HUES6 (cell line): ENCODE measurements around the gene SPATS2L.
A peak's percentile ranks its signal among the peaks of the same experiment; 100 is the strongest.

Experiments
- H3K27ac ChIP-seq: 2 replicates; pipeline ENCODE4 v1.7.0; 2013; ENCODE audit warnings: low read depth, mild to moderate bottlenecking, low read length, inconsistent platforms
- H3K27me3 ChIP-seq: 2 replicates; pipeline ENCODE4 v1.6.1; 2013; ENCODE audit warnings: low read length; ENCODE audit not compliant: control insufficient read depth, insufficient read depth
- H3K36me3 ChIP-seq: 2 replicates; pipeline ENCODE4 v1.6.1; 2013; ENCODE audit warnings: low read length; ENCODE audit not compliant: control insufficient read depth, insufficient read depth
- H3K4me1 ChIP-seq: 2 replicates; pipeline ENCODE4 v1.6.1; 2013; ENCODE audit warnings: low read length; ENCODE audit not compliant: control insufficient read depth, insufficient read depth
- H3K4me3 ChIP-seq: 2 replicates; pipeline ENCODE4 v1.5.1; 2013; ENCODE audit warnings: low read depth, low read length
- H3K9ac ChIP-seq: one replicate; pipeline ENCODE4 v1.6.1; 2013; ENCODE audit warnings: mild to moderate bottlenecking, low read length
- H3K9me3 ChIP-seq: 2 replicates; pipeline ENCODE4 v1.6.1; 2013; ENCODE audit warnings: low read depth, low read length; ENCODE audit not compliant: control insufficient read depth, insufficient read depth

The SPATS2L gene

DNA sequence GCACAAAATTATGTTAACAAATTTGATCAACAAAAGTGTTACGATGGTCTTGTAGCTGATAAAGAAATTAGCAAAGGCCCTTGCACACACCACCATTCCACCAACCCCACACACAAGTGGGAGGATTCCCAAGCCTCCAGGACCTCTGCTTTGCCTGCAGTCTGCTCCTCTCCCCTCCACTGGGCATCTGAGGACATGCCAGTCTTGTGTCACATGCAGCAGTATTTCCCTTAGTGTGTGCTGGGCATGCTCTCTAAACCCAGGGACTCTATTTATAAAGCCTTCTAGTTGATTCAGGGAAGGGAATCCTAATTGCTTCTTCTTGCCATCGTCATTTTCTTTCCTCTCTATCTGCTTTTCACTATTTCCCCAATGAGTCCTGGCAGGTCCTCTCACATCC, 150.1 kb downstream of the SPATS2L start:
- H3K4me3 ChIP-seq: no peak overlapping the region
- H3K9me3 ChIP-seq: no peaks in the 10 kb centered on the region
- no peaks in the 10 kb centered on the region for H3K27me3 ChIP-seq
- peaks cover 14% of the 10 kb centered on the region; the same call in 1 of the 2 replicates for H3K4me1 ChIP-seq
- no peak overlapping the region for H3K9ac ChIP-seq
- peaks cover 42% of the 10 kb centered on the region for H3K36me3 ChIP-seq
- H3K27ac ChIP-seq: no peak overlapping the region

DNA sequence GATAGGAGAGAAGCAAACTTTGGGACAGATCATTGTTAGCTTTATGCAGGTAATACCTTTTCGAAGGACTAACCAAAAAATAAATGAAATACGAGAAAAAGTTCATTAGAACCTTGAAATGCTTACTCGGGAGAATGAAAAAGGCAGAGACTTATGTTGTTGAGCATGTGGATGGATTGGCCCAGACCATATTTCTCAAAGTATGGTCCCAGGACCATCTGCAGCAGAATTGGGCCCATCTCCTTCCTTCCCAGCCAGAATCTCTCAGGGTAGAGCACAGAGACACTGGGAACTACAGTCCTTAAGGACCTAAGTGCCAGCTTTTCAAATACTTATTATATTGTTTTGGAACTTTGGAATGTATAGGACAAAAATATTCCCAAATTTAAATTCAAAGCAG, 152.6 kb downstream of the SPATS2L start:
- Histone ChIP-seq H3K27me3 (no peaks in the 10 kb centered on the region), H3K27ac (no peak overlapping the region), H3K4me1 (peaks cover 3% of the 10 kb centered on the region; the same call in 1 of the 2 replicates), H3K9me3 (no peaks in the 10 kb centered on the region), H3K9ac (no peak overlapping the region), H3K36me3 (peaks cover 56% of the 10 kb centered on the region), H3K4me3 (no peak overlapping the region)

- H3K9me3 ChIP-seq: no peaks in the 10 kb centered on the region
- H3K4me1 ChIP-seq: no peaks in the 10 kb centered on the region
- H3K27ac ChIP-seq: no peak overlapping the region
- H3K27me3 ChIP-seq: no peaks in the 10 kb centered on the region
- no peak overlapping the region for H3K9ac ChIP-seq
- peaks cover 57% of the 10 kb centered on the region for H3K36me3 ChIP-seq
- H3K4me3 ChIP-seq: no peak overlapping the region
Observed at GRCh38 chr2:200461846-200462710, 155.6 kb downstream of the SPATS2L start.

- no peak overlapping the region for H3K27ac ChIP-seq
- H3K4me3 ChIP-seq: no peak overlapping the region
- H3K4me1 ChIP-seq: no peaks in the 10 kb centered on the region
- H3K9me3 ChIP-seq: no peaks in the 10 kb centered on the region
- H3K9ac ChIP-seq: no peak overlapping the region
- H3K36me3 ChIP-seq: peaks cover 65% of the 10 kb centered on the region
- no peaks in the 10 kb centered on the region for H3K27me3 ChIP-seq
Observed at GRCh38 chr2:200463452-200463851, 157.0 kb downstream of the SPATS2L start.

DNA sequence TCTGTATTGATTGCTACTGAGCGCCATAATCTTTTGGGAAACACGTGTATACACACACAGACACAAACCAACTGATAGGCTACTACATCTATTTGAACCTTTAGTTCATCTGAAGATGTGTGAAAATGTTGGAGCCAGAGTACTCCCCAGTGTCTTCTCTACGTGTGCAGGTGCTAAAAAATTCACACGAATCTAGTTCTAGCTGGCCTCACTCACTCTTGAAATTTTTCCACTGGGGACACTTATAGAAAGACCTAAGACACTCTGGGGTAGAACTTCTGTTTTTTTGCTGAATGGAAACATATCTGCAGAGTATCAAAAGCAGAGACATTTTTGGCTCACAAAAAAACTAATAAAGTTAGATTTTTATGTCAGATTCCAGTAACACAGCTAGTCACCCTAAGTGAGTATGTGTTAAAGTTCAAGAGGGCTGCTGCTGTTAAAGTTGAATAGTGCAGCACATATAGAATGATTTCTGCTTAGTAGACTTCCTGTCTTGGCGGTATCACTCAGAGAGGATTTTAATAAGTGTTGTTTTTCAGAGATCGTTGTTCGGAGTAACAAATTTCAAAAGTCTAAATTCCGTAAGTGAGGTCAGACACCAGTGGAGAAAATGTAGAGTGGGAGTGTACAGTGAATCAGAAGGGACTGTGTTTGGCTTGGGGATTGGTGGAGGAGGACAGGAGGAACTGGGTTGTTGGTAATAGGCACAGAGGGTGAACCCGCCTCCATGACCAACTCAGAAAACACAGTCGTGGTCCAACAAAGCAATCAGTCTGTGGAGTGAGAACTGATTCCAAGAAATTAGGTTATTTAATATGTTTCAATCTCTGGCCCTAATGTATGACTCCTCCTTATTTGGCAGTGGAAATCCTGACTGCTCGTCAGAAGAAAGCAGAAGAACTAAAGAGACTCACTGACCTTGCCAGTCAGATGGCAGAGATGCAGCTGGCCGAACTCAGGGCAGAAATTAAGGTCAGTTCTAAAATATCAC, 160.2 kb downstream of the SPATS2L start:
- no peak overlapping the region for H3K9ac ChIP-seq
- no peak overlapping the region for H3K4me3 ChIP-seq
- H3K27me3 ChIP-seq: no peaks in the 10 kb centered on the region
- no peak overlapping the region for H3K27ac ChIP-seq
- peaks cover 78% of the 10 kb centered on the region for H3K36me3 ChIP-seq
- peaks cover 7% of the 10 kb centered on the region; the same call in 1 of the 2 replicates for H3K4me1 ChIP-seq
- no peaks in the 10 kb centered on the region for H3K9me3 ChIP-seq

DNA sequence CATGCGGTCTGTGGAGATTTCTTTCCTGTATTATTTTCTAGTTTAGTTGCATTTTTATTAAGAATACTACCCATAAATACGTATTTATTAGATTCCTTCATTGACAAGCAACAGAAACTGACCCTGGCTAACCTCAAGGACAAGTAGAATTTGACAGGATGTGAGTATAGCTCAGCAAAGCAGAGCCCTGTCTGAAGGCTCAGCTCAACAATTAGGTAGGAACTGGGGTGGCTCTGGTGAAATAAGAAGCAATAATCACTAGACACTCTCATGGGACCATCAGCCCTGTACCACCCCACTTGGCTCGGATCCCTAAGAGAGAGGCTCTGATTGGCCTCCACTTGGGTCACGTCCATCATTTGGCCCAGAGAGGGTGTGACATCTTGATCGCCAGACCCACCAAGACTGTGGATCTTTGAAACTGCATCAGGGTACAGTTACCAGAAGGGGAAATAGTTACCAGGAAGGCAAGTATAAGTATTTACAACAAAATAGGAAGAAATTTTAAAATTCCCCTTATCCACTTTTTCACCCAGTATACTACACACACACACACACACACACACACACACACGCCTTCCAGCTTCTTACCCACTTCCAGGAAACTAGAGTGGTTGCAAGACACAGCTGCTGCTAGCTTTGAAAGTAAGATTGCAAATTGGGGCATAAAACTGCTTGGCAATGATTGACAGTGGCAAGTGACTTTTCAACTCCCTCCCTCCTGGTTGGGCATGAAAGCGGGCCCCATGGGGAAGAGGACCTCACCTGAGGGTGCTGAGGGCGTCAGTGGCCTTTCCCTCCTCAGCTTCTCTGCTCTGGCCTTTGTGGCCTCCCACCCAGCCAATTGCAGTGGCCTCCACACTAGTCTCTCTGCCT, 161.6 kb downstream of the SPATS2L start:
- Histone ChIP-seq H3K9me3 (no peaks in the 10 kb centered on the region), H3K9ac (no peak overlapping the region), H3K36me3 (peaks cover 81% of the 10 kb centered on the region), H3K27ac (0 out of 2 replicates have a peak overlapping the region, but pooled peaks have one; percentile 46), H3K4me1 (peaks cover 7% of the 10 kb centered on the region; the same call in 1 of the 2 replicates), H3K27me3 (no peaks in the 10 kb centered on the region), H3K4me3 (no peak overlapping the region)

DNA sequence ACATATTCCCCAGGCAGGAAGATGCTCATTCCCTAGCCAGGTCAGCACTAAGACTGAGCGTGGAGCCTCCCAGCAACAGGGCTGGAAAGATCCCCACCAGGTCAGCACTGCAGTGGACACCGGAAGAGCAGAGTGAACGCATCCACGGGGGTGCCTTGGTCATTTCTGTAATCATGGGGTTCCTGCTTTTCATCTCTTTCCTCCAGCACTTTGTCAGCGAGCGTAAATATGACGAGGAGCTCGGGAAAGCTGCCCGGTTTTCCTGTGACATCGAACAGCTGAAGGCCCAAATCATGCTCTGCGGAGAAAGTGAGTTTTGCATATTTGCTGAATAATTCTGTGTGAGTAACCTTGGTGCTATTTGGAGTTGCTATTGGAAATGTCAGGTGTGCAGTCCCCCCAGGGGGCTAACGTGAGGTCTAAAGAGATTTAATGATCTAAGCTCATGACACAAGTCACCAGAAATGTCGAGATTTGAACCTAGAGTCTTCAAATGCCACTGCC, 163.3 kb downstream of the SPATS2L start:
- H3K27ac ChIP-seq: no peak overlapping the region
- H3K4me3 ChIP-seq: no peak overlapping the region
- no peaks in the 10 kb centered on the region for H3K27me3 ChIP-seq
- H3K36me3 ChIP-seq: peaks cover 84% of the 10 kb centered on the region
- no peaks in the 10 kb centered on the region for H3K9me3 ChIP-seq
- H3K9ac ChIP-seq: no peak overlapping the region
- peaks cover 7% of the 10 kb centered on the region; the same call in 1 of the 2 replicates for H3K4me1 ChIP-seq

- Histone ChIP-seq H3K9ac (no peak overlapping the region), H3K4me3 (no peak overlapping the region), H3K36me3 (peaks cover 85% of the 10 kb centered on the region), H3K27ac (no peak overlapping the region), H3K27me3 (no peaks in the 10 kb centered on the region), H3K9me3 (no peaks in the 10 kb centered on the region), H3K4me1 (peaks cover 7% of the 10 kb centered on the region; the same call in 1 of the 2 replicates)
Observed at GRCh38 chr2:200470230-200470629, 163.7 kb downstream of the SPATS2L start.

DNA sequence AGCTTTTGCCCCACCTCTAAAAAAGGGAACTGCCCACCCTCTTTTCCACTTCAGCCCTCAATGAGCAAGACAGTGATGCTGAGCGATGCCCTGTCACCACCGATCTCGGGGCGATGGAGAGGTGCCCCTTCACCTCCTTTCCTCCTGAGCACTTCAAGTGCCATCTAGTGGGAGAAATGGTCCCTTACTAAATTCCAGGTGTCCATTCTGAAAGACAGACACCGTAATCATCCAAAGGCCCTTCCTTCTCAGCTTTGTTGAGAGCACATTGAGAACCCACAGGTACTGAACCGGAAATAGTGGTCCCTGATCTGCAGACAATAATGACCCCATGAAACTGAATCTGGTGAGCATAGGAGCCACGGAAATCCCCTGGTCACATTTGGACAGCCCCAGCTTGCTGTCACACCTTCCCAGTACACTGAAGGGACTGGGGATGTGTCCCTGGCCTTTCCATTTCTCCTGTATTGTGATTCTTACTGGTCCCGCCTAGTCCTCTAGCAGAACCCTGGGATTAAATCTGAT, 164.9 kb downstream of the SPATS2L start:
- Histone ChIP-seq H3K9ac (no peak overlapping the region), H3K4me3 (no peak overlapping the region), H3K27ac (no peak overlapping the region), H3K27me3 (no peaks in the 10 kb centered on the region), H3K9me3 (no peaks in the 10 kb centered on the region), H3K36me3 (peaks cover 86% of the 10 kb centered on the region), H3K4me1 (peaks cover 7% of the 10 kb centered on the region; the same call in 1 of the 2 replicates)
